HepG2 (cell line): ENCODE data around the gene ZNF618. TPM values are rescaled to one million over a fixed set of nuclear protein-coding genes. Genes with fewer than 3 reads are reported as not detected.

Experiments
- ATAC-seq: fragments of 200-7000 bp; cut with Tn5 transposase; 3 replicates; pipeline ENCODE4 v1.9.1; 2020; ENCODE audit warnings: mild to moderate bottlenecking, moderate library complexity
- BruUV-seq: library from RNA; stranded (reverse); fragments of 400-500 nt; replicated peaks from 2 replicates; lab custom pipeline; 2021; lab: Mats Ljungman, UMichigan
- CTCF ChIA-PET: fragments of 300-600 bp; formaldehyde crosslinking; extraction: SDS; loops from one replicate; lab custom pipeline; 2021; ENCODE audit warnings: low total read pairs, inconsistent platforms, low intra/inter-chr PET ratio; lab: Yijun Ruan, JAX
- POLR2A ChIA-PET: fragments of 350-600 bp; sonication (Branson Sonifier 250); formaldehyde crosslinking; loops from one replicate; lab custom pipeline; 2020; ENCODE audit warnings: antibody characterized with exemption, inconsistent platforms; lab: Yijun Ruan, JAX
- DNase-seq: peaks from one replicate; pipeline ENCODE4 v3.0.0-alpha.2; 2015; ENCODE audit warnings: low spot score
- FAIRE-seq: peaks from 3 replicates; lab custom pipeline; 2011; peaks lifted over from hg19 to GRCh38; lab: Jason Lieb, UNC
- H2AFZ ChIP-seq: one replicate; pipeline ENCODE4 v1.6.1; 2011; ENCODE audit warnings: low read length, inconsistent platforms
- H3K27ac ChIP-seq: fragments of 300-600 bp; 3 replicates; pipeline ENCODE4 v1.8.0; 2011; ENCODE audit warnings: mixed run types, mild to moderate bottlenecking, mixed read lengths, low read length, inconsistent platforms; ENCODE audit not compliant: insufficient read depth; ENCODE audit errors: extremely low read length
- H3K27me3 ChIP-seq, 2 experiments: fragments of 200-600 bp in 1 of 2; 2 replicates in 1 of 2; 3 replicates in 1 of 2; pipeline versions ENCODE4 v1.6.0 to v1.8.0; 2011; ENCODE audit warnings: low read length in 2 of 2, mild to moderate bottlenecking in 2 of 2, moderate library complexity in 2 of 2, inconsistent platforms in 1 of 2; ENCODE audit not compliant: insufficient read depth in 2 of 2, control insufficient read depth in 1 of 2
- H3K36me3 ChIP-seq, 2 experiments: fragments of 200-600 bp in 1 of 2; replicated peaks in 1 of 2; 2 replicates in 1 of 2; 3 replicates in 1 of 2; pipeline versions ENCODE4 v1.5.1 to v1.8.0; 2011; ENCODE audit warnings: low read length in 2 of 2, inconsistent platforms in 1 of 2; ENCODE audit not compliant: insufficient read depth in 2 of 2, control insufficient read depth in 1 of 2
- H3K4me1 ChIP-seq: 2 replicates; pipeline ENCODE4 v1.5.1; 2012; ENCODE audit warnings: low read length, inconsistent platforms; ENCODE audit not compliant: insufficient read depth
- H3K4me2 ChIP-seq: 2 replicates; pipeline ENCODE4 v1.6.0; 2011; ENCODE audit warnings: low read depth, low read length, inconsistent platforms
- H3K4me3 ChIP-seq, 3 experiments: fragments of 200-600 bp in 1 of 3; sonication (generic), shearing (Covaris generic) in 1 of 3; replicated peaks in 1 of 3; 2 replicates each; pipeline ENCODE4 v1.5.1; 2011 to 2016; ENCODE audit warnings: low read length in 3 of 3, inconsistent platforms in 2 of 3, low read depth in 2 of 3, mild to moderate bottlenecking in 2 of 3, control low read depth in 1 of 3, mixed read lengths in 1 of 3; ENCODE audit not compliant: insufficient read depth in 1 of 3
- H3K79me2 ChIP-seq: one replicate; pipeline ENCODE4 v1.6.1; 2011; ENCODE audit warnings: low read length, inconsistent platforms; ENCODE audit not compliant: insufficient read depth
- H3K9ac ChIP-seq: 2 replicates; pipeline ENCODE4 v1.6.0; 2011; ENCODE audit warnings: mild to moderate bottlenecking, low read depth, low read length, inconsistent platforms; ENCODE audit not compliant: insufficient read depth
- H3K9me3 ChIP-seq: 2 replicates; pipeline ENCODE4 v1.5.1; 2012; ENCODE audit warnings: mild to moderate bottlenecking, low read length
- H4K20me1 ChIP-seq: 2 replicates; pipeline ENCODE4 v1.6.0; 2011; ENCODE audit warnings: inconsistent platforms, mild to moderate bottlenecking, low read length, moderate library complexity; ENCODE audit not compliant: insufficient read depth
- DNMT3B ChIP-seq: conservative IDR thresholded peaks from 2 replicates; pipeline ENCODE4 v1.6.1; 2016; ENCODE audit warnings: missing biosample characterization, control low read depth
- FOSL2 ChIP-seq: sonication (generic); formaldehyde crosslinking; IDR thresholded peaks from 2 replicates; pipeline ENCODE4 v1.4.0; 2020; ENCODE audit warnings: missing genetic modification reagents
- GLI4 ChIP-seq: sonication (generic); formaldehyde crosslinking; IDR thresholded peaks from 2 replicates; pipeline ENCODE4 v1.5.1; 2020; ENCODE audit warnings: missing genetic modification reagents, mild to moderate bottlenecking, moderate library complexity, borderline replicate concordance
- GPN1 ChIP-seq: sonication (generic); formaldehyde crosslinking; IDR thresholded peaks from 2 replicates; pipeline ENCODE4 v1.5.1; 2020; ENCODE audit warnings: missing genetic modification reagents, borderline replicate concordance
- PHF5A ChIP-seq: IDR thresholded peaks from one replicate; pipeline ENCODE4 v1.6.1; 2018; ENCODE audit warnings: low read depth, missing genetic modification reagents; ENCODE audit not compliant: unreplicated experiment
- PLSCR1 ChIP-seq: sonication (generic); formaldehyde crosslinking; IDR thresholded peaks from 2 replicates; pipeline ENCODE4 v1.5.0; 2020; ENCODE audit warnings: missing genetic modification reagents, mild to moderate bottlenecking, borderline replicate concordance
- SP1 ChIP-seq, 2 experiments: fragments of 450-650 bp in 1 of 2; sonication (generic) in 1 of 2; formaldehyde crosslinking in 1 of 2; IDR thresholded peaks; 2 replicates each; pipeline versions ENCODE4 v1.4.0 to v1.6.1; 2016 to 2020; ENCODE audit warnings: missing genetic modification reagents in 1 of 2
- ZNF264 ChIP-seq: sonication (generic); formaldehyde crosslinking; IDR thresholded peaks from 2 replicates; pipeline ENCODE4 v1.4.0; 2020; ENCODE audit warnings: missing genetic modification reagents
- ZNF598 ChIP-seq: sonication (generic); formaldehyde crosslinking; IDR thresholded peaks from 2 replicates; pipeline ENCODE4 v1.5.1; 2020; ENCODE audit warnings: mild to moderate bottlenecking, missing genetic modification reagents, borderline replicate concordance
- ZSCAN22 ChIP-seq: sonication (generic); formaldehyde crosslinking; IDR thresholded peaks from 2 replicates; pipeline ENCODE4 v1.4.0; 2020; ENCODE audit warnings: mild to moderate bottlenecking, missing genetic modification reagents
- WGBS: methylation state at CpG from one replicate; pipeline ENCODE4 v1.1.6; 2017; ENCODE audit warnings: low lambda C conversion rate; 5-methylcytosine and 5-hydroxymethylcytosine counted together
- in situ Hi-C: cut with HindIII; loops from 2 replicates; pipeline ENCODE4 v1.10.0; 2017; ENCODE audit warnings: low pct_unique_long_range_greater_than_20kb; ENCODE audit not compliant: extremely low pct_ligation_motif_present
- intact Hi-C: fragments of 100-400 bp; cut with micrococcal nuclease; formaldehyde crosslinking; loops from one replicate; pipeline ENCODE4 v1.10.0; 2022; ENCODE audit not compliant: unreplicated experiment
- polyA plus RNA-seq, 8 experiments: library from polyadenylated mRNA; depleted of rRNA in 3 of 8; stranded (reverse) in 7 of 8; unstranded in 1 of 8; fragments of >200 nt; fragmentation: Illumina TruSeq in 4 of 8; extraction: Trizol in 4 of 8; gene quantifications; 2 replicates each; pipeline versions ENCODE4 v1.2.1 to v1.2.3, GENCODE V29; 2011 to 2016; ENCODE audit warnings: low read depth in 4 of 8, missing spikeins in 1 of 8, mixed read lengths in 1 of 8; ENCODE audit not compliant: insufficient read depth in 1 of 8
- total RNA-seq, 5 experiments: library from RNA; depleted of rRNA; stranded (reverse); fragments of >200 nt; fragmentation: Illumina TruSeq; extraction: Trizol; gene quantifications; 2 replicates each; pipeline ENCODE4 v1.2.3, GENCODE V29; 2016; ENCODE audit warnings: low read depth in 1 of 5
- TF ChIP-seq, protein P1 (sequence below): sonication (generic); formaldehyde crosslinking; IDR thresholded peaks from 2 replicates; pipeline ENCODE4 v1.4.0; 2020; ENCODE audit warnings: missing genetic modification reagents
- TF ChIP-seq, protein P2 (sequence below): sonication (generic); formaldehyde crosslinking; IDR thresholded peaks from 2 replicates; pipeline ENCODE4 v1.9.0; 2022; ENCODE audit warnings: missing genetic modification reagents, mild to moderate bottlenecking, borderline replicate concordance
- TF ChIP-seq, protein P3 (sequence below): sonication (generic); formaldehyde crosslinking; IDR thresholded peaks from 2 replicates; pipeline ENCODE4 v1.4.0; 2020; ENCODE audit warnings: mild to moderate bottlenecking, missing genetic modification reagents
- TF ChIP-seq, protein P4 (sequence below): sonication (generic); formaldehyde crosslinking; IDR thresholded peaks from 2 replicates; pipeline ENCODE4; 2020; ENCODE audit warnings: missing genetic modification reagents, mild to moderate bottlenecking, borderline replicate concordance

Gene ZNF618
- total and polyA plus RNA-seq, 2 of the 13 experiments (the other 11 are each of a cell fraction or from before 2014, with no cell fraction given) = 0.07 TPM

- TF ChIP-seq, protein P1, sequence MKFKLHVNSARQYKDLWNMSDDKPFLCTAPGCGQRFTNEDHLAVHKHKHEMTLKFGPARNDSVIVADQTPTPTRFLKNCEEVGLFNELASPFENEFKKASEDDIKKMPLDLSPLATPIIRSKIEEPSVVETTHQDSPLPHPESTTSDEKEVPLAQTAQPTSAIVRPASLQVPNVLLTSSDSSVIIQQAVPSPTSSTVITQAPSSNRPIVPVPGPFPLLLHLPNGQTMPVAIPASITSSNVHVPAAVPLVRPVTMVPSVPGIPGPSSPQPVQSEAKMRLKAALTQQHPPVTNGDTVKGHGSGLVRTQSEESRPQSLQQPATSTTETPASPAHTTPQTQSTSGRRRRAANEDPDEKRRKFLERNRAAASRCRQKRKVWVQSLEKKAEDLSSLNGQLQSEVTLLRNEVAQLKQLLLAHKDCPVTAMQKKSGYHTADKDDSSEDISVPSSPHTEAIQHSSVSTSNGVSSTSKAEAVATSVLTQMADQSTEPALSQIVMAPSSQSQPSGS (CRISPR knock-in tag) = no peak
- no peak for TF ChIP-seq DNMT3B (CRISPR knock-in tag)
- no peak for TF ChIP-seq ZNF598
- no peak for TF ChIP-seq GPN1
- no peak for TF ChIP-seq SP1 (IDR thresholded peaks at IDR 0.05)
- no peak for TF ChIP-seq SP1 (CRISPR knock-in tag; IDR thresholded peaks at IDR 0.05)
- TF ChIP-seq, protein P2, sequence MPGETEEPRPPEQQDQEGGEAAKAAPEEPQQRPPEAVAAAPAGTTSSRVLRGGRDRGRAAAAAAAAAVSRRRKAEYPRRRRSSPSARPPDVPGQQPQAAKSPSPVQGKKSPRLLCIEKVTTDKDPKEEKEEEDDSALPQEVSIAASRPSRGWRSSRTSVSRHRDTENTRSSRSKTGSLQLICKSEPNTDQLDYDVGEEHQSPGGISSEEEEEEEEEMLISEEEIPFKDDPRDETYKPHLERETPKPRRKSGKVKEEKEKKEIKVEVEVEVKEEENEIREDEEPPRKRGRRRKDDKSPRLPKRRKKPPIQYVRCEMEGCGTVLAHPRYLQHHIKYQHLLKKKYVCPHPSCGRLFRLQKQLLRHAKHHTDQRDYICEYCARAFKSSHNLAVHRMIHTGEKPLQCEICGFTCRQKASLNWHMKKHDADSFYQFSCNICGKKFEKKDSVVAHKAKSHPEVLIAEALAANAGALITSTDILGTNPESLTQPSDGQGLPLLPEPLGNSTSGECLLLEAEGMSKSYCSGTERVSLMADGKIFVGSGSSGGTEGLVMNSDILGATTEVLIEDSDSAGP (CRISPR knock-in tag) = no peak
- no peak for TF ChIP-seq GLI4 (CRISPR knock-in tag)
- TF ChIP-seq, all 625 proteins: peak for 0
Observed at GRCh38 chr9:114051281-114051680, 175.2 kb downstream of the ZNF618 start (continued).

DNA sequence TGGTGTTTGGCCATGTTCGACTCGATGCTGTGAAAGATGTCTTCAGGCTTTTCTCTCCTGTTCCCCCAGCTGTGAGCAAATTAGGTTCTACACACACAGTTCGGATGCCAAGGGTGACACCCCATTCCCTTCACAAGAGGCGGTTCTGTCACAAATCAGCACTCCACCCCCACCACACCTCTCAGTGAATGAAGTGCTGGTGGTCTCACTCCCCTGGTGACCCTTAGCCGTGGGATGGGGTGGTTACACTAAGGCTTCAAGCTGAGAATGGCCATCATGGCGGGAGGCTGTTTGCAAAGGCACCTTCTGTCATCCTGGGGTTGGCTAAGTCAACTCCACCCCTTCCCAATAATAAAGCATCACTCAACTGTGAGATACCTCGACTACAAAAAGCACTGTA, 175.6 kb downstream of the ZNF618 start:
- Histone ChIP-seq H3K27me3 (peaks cover 1 to 6% of the 10 kb centered on the region in 2 experiments; a peak in 2 of 5 replicates), H3K36me3 (no peaks in the 10 kb centered on the region), H2AFZ (no peak overlapping the region), H3K4me3 (no peak overlapping the region), H3K9me3 (no peaks in the 10 kb centered on the region), H3K79me2 (no peaks in the 10 kb centered on the region), H3K9ac (no peak overlapping the region), H3K4me2 (no peak overlapping the region), H3K27ac (no peak overlapping the region), H4K20me1 (no peaks in the 10 kb centered on the region), H3K4me1 (peaks cover 21% of the 10 kb centered on the region)
- BruUV-seq = no TSS peak
- ChIA-PET CTCF (no interaction called here), POLR2A (no interaction called here)
- no peak for ATAC-seq
- intact Hi-C loops = no loop called here
- 18% methylated on average over 4 of the region's 7 CpGs for WGBS
- no peak for FAIRE-seq
- in situ Hi-C loops = no loop called here
- DNase-seq = no peak
- TF ChIP-seq PHF5A (CRISPR knock-in tag) (no peak), PLSCR1 (no peak), FOSL2 (CRISPR knock-in tag) (no peak), ZNF264 (CRISPR knock-in tag) (no peak), ZSCAN22 (CRISPR knock-in tag) (no peak)
- TF ChIP-seq, protein P3, sequence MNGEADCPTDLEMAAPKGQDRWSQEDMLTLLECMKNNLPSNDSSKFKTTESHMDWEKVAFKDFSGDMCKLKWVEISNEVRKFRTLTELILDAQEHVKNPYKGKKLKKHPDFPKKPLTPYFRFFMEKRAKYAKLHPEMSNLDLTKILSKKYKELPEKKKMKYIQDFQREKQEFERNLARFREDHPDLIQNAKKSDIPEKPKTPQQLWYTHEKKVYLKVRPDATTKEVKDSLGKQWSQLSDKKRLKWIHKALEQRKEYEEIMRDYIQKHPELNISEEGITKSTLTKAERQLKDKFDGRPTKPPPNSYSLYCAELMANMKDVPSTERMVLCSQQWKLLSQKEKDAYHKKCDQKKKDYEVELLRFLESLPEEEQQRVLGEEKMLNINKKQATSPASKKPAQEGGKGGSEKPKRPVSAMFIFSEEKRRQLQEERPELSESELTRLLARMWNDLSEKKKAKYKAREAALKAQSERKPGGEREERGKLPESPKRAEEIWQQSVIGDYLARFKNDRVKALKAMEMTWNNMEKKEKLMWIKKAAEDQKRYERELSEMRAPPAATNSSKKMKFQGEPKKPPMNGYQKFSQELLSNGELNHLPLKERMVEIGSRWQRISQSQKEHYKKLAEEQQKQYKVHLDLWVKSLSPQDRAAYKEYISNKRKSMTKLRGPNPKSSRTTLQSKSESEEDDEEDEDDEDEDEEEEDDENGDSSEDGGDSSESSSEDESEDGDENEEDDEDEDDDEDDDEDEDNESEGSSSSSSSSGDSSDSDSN (CRISPR knock-in tag) = no peak
- TF ChIP-seq, protein P4, sequence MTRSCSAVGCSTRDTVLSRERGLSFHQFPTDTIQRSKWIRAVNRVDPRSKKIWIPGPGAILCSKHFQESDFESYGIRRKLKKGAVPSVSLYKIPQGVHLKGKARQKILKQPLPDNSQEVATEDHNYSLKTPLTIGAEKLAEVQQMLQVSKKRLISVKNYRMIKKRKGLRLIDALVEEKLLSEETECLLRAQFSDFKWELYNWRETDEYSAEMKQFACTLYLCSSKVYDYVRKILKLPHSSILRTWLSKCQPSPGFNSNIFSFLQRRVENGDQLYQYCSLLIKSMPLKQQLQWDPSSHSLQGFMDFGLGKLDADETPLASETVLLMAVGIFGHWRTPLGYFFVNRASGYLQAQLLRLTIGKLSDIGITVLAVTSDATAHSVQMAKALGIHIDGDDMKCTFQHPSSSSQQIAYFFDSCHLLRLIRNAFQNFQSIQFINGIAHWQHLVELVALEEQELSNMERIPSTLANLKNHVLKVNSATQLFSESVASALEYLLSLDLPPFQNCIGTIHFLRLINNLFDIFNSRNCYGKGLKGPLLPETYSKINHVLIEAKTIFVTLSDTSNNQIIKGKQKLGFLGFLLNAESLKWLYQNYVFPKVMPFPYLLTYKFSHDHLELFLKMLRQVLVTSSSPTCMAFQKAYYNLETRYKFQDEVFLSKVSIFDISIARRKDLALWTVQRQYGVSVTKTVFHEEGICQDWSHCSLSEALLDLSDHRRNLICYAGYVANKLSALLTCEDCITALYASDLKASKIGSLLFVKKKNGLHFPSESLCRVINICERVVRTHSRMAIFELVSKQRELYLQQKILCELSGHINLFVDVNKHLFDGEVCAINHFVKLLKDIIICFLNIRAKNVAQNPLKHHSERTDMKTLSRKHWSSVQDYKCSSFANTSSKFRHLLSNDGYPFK (CRISPR knock-in tag) = no peak
